NOMO-1 treated with dmso at 0.1 percent for 144 hours (cell line): Measurements from ENCODE around the gene ZAR1L.

Experiments used
- DNase-seq: peaks from one replicate; lab custom pipeline; 2025; ENCODE audit not compliant: unreplicated experiment; lab: John Stamatoyannopoulos, UW

The ZAR1L gene

GRCh38 chr13:32257649-32258048, 57.5 kb downstream of the ZAR1L start:
- no peak for DNase-seq

- DNase-seq: no peak
Measured at GRCh38 chr13:32256243-32256642, 58.9 kb downstream of the ZAR1L start.

GRCh38 chr13:32255724-32256109, 59.4 kb downstream of the ZAR1L start:
- no peak for DNase-seq

- no peak for DNase-seq
Measured at GRCh38 chr13:32254916-32255723, 60.0 kb downstream of the ZAR1L start.

GRCh38 chr13:32254416-32254815, 60.7 kb downstream of the ZAR1L start:
- no peak for DNase-seq

- no peak for DNase-seq
Measured at GRCh38 chr13:32253911-32254399, 61.2 kb downstream of the ZAR1L start.
